ENCODE measurements around the gene FOXA3. TPM values are rescaled to one million over a fixed set of nuclear protein-coding genes. Genes with fewer than 3 reads are reported as not detected.

The FOXA3 gene
- total and polyA plus RNA-seq, 2 experiments from 2014 or later: 11.1 to 17.5 TPM

DNA sequence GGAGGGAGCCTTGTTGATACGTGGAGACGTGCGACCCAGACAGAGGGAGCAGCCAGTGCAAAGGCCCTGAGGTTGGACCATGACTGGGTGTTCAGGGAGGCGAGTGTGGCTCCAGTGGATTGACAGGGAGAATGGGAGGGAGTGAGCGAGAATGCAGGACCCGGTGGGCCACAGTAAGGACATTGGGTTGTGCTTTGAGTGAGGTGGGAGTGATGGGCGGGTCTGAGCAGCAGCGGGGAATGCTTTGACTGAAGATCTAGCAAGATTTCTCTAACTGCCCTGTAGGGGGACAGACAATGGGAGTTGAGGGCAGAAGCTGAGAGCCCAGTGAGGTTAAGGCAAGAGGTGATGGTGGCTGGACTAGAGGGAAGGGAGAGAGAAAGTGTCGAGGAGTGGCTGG is 58.2 kb downstream of the FOXA3 start:
- no peaks in the 10 kb centered on the region for H3K36me3 ChIP-seq (ENCODE audit: insufficient read depth)
- H3K27ac ChIP-seq (ENCODE audit: low read depth): no peak overlapping the region
- no peaks in the 10 kb centered on the region for H3K4me1 ChIP-seq (ENCODE audit: insufficient read depth)
- no peaks in the 10 kb centered on the region for H3K27me3 ChIP-seq (ENCODE audit: insufficient read depth)
- Mint-ChIP-seq H3K4me1 (no peaks in the 10 kb centered on the region; the same call in 1 of the 3 replicates), H3K27me3 (ENCODE audit: insufficient read depth, low read depth, poor library complexity) (peaks cover 15% of the 10 kb centered on the region), H3K27ac (no peak overlapping the region), H3K4me3 (no peak overlapping the region), H3K9me3 (no peaks in the 10 kb centered on the region), H3K36me3 (ENCODE audit: low read depth) (no peaks in the 10 kb centered on the region)
- ATAC-seq (peak; percentile 94), DNase-seq (ENCODE audit: low spot score) (peak; percentile 94)
- H4K20me1 ChIP-seq (replicated peaks; ENCODE audit: insufficient read depth): no peaks in the 10 kb centered on the region
- H3K4me2 ChIP-seq: no peak overlapping the region
- no peaks in the 10 kb centered on the region for H3K9me2 ChIP-seq (ENCODE audit: insufficient read depth)
- H2AFZ ChIP-seq: no peak overlapping the region
- no peaks in the 10 kb centered on the region for H3K79me2 ChIP-seq (replicated peaks; ENCODE audit: insufficient read depth)
- H3F3A ChIP-seq (replicated peaks; ENCODE audit: low read depth): peaks cover 9% of the 10 kb centered on the region; the same call in 1 of the 2 replicates
- H3K4me3 ChIP-seq: no peak overlapping the region
- no peak for TF ChIP-seq REST (IDR thresholded peaks at IDR 0.05; ENCODE audit: unreplicated experiment)
- TF ChIP-seq, protein P1, sequence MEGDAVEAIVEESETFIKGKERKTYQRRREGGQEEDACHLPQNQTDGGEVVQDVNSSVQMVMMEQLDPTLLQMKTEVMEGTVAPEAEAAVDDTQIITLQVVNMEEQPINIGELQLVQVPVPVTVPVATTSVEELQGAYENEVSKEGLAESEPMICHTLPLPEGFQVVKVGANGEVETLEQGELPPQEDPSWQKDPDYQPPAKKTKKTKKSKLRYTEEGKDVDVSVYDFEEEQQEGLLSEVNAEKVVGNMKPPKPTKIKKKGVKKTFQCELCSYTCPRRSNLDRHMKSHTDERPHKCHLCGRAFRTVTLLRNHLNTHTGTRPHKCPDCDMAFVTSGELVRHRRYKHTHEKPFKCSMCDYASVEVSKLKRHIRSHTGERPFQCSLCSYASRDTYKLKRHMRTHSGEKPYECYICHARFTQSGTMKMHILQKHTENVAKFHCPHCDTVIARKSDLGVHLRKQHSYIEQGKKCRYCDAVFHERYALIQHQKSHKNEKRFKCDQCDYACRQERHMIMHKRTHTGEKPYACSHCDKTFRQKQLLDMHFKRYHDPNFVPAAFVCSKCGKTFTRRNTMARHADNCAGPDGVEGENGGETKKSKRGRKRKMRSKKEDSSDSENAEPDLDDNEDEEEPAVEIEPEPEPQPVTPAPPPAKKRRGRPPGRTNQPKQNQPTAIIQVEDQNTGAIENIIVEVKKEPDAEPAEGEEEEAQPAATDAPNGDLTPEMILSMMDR (conservative IDR thresholded peaks at IDR 0.05; ENCODE audit: low read depth in 2 of 2): peak; percentile 57
- TF ChIP-seq, protein P2, sequence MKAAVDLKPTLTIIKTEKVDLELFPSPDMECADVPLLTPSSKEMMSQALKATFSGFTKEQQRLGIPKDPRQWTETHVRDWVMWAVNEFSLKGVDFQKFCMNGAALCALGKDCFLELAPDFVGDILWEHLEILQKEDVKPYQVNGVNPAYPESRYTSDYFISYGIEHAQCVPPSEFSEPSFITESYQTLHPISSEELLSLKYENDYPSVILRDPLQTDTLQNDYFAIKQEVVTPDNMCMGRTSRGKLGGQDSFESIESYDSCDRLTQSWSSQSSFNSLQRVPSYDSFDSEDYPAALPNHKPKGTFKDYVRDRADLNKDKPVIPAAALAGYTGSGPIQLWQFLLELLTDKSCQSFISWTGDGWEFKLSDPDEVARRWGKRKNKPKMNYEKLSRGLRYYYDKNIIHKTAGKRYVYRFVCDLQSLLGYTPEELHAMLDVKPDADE (IDR thresholded peaks at IDR 0.05): no peak

Other genes starting within 250 kb of the FOXA3 start
- 28.9 and 33.9 TPM in 2 replicates for gene EML2, start 224.9 kb upstream of the FOXA3 start, total RNA-seq (2014; rRNA removed; shearing (Covaris generic))
- 7.1 and 8.0 TPM in 2 replicates for gene EML2, start 224.9 kb upstream of the FOXA3 start, polyA plus RNA-seq (2016; fragmentation: Nextera tagmentation; extraction: Ambion mirVana)
- 0.19 and 0.42 TPM in 2 replicates for gene GIPR, start 196.1 kb upstream of the FOXA3 start, total RNA-seq (2014; rRNA removed; shearing (Covaris generic))
- 1.2 and 1.4 TPM in 2 replicates for gene GIPR, start 196.1 kb upstream of the FOXA3 start, polyA plus RNA-seq (2016; fragmentation: Nextera tagmentation; extraction: Ambion mirVana)
- gene SNRPD2, start 172.4 kb upstream of the FOXA3 start, total RNA-seq (2014; rRNA removed; shearing (Covaris generic)): 169 and 226 TPM in 2 replicates
- 1,375 and 1,400 TPM in 2 replicates for gene SNRPD2, start 172.4 kb upstream of the FOXA3 start, polyA plus RNA-seq (2016; fragmentation: Nextera tagmentation; extraction: Ambion mirVana)
- 23.0 and 26.2 TPM in 2 replicates for gene QPCTL, start 171.7 kb upstream of the FOXA3 start, total RNA-seq (2014; rRNA removed; shearing (Covaris generic))
- gene QPCTL, start 171.7 kb upstream of the FOXA3 start, polyA plus RNA-seq (2016; fragmentation: Nextera tagmentation; extraction: Ambion mirVana): 8.6 and 10.6 TPM in 2 replicates
- gene FBXO46, start 133.4 kb upstream of the FOXA3 start, total RNA-seq (2014; rRNA removed; shearing (Covaris generic)): 34.4 and 35.8 TPM in 2 replicates
- 9.4 and 12.0 TPM in 2 replicates for gene FBXO46, start 133.4 kb upstream of the FOXA3 start, polyA plus RNA-seq (2016; fragmentation: Nextera tagmentation; extraction: Ambion mirVana)
- 0.16 and 0.28 TPM in 2 replicates for gene MEIOSIN, start 130.9 kb upstream of the FOXA3 start, total RNA-seq (2014; rRNA removed; shearing (Covaris generic))
- gene MEIOSIN, start 130.9 kb upstream of the FOXA3 start, polyA plus RNA-seq (2016; fragmentation: Nextera tagmentation; extraction: Ambion mirVana): 0.21 TPM in 1 of 2 replicates, not detected in the other
- 16.1 and 22.6 TPM in 2 replicates for gene SIX5, start 95.1 kb upstream of the FOXA3 start, total RNA-seq (2014; rRNA removed; shearing (Covaris generic))
- gene SIX5, start 95.1 kb upstream of the FOXA3 start, polyA plus RNA-seq (2016; fragmentation: Nextera tagmentation; extraction: Ambion mirVana): 10.1 and 12.4 TPM in 2 replicates
- gene DMPK, start 81.8 kb upstream of the FOXA3 start, total RNA-seq (2014; rRNA removed; shearing (Covaris generic)): 18.9 and 24.0 TPM in 2 replicates
- gene DMPK, start 81.8 kb upstream of the FOXA3 start, polyA plus RNA-seq (2016; fragmentation: Nextera tagmentation; extraction: Ambion mirVana): 9.2 and 9.8 TPM in 2 replicates
- 33.1 and 45.6 TPM in 2 replicates for gene DMWD, start 71.5 kb upstream of the FOXA3 start, total RNA-seq (2014; rRNA removed; shearing (Covaris generic))
- 11.8 and 12.1 TPM in 2 replicates for gene DMWD, start 71.5 kb upstream of the FOXA3 start, polyA plus RNA-seq (2016; fragmentation: Nextera tagmentation; extraction: Ambion mirVana)
- gene RSPH6A, start 49.0 kb upstream of the FOXA3 start, total RNA-seq (2014; rRNA removed; shearing (Covaris generic)): 0.21 and 0.23 TPM in 2 replicates
- gene RSPH6A, start 49.0 kb upstream of the FOXA3 start, polyA plus RNA-seq (2016; fragmentation: Nextera tagmentation; extraction: Ambion mirVana): 0.11 TPM in 1 of 2 replicates, not detected in the other
- gene SYMPK, start 1.2 kb upstream of the FOXA3 start, total RNA-seq (2014; rRNA removed; shearing (Covaris generic)): 64.0 and 82.1 TPM in 2 replicates
- gene SYMPK, start 1.2 kb upstream of the FOXA3 start, polyA plus RNA-seq (2016; fragmentation: Nextera tagmentation; extraction: Ambion mirVana): 33.9 and 36.8 TPM in 2 replicates
- gene IRF2BP1, start 21.8 kb downstream of the FOXA3 start, total RNA-seq (2014; rRNA removed; shearing (Covaris generic)): 36.0 and 41.6 TPM in 2 replicates
- 9.7 and 10.4 TPM in 2 replicates for gene IRF2BP1, start 21.8 kb downstream of the FOXA3 start, polyA plus RNA-seq (2016; fragmentation: Nextera tagmentation; extraction: Ambion mirVana)
- gene MYPOP, start 38.3 kb downstream of the FOXA3 start, total RNA-seq (2014; rRNA removed; shearing (Covaris generic)): 6.9 and 7.9 TPM in 2 replicates
- 2.7 and 3.0 TPM in 2 replicates for gene MYPOP, start 38.3 kb downstream of the FOXA3 start, polyA plus RNA-seq (2016; fragmentation: Nextera tagmentation; extraction: Ambion mirVana)
- 0.14 TPM in 1 of 2 replicates, not detected in the other for gene NANOS2, start 50.5 kb downstream of the FOXA3 start, total RNA-seq (2014; rRNA removed; shearing (Covaris generic))
- gene NANOS2, start 50.5 kb downstream of the FOXA3 start, polyA plus RNA-seq (2016; fragmentation: Nextera tagmentation; extraction: Ambion mirVana): 0.11 TPM in 1 of 2 replicates, not detected in the other
- 13.7 and 14.9 TPM in 2 replicates for gene NOVA2, start 109.5 kb downstream of the FOXA3 start, total RNA-seq (2014; rRNA removed; shearing (Covaris generic))
- gene NOVA2, start 109.5 kb downstream of the FOXA3 start, polyA plus RNA-seq (2016; fragmentation: Nextera tagmentation; extraction: Ambion mirVana): 5.1 and 5.3 TPM in 2 replicates
- 16.4 and 22.4 TPM in 2 replicates for gene CCDC61, start 131.1 kb downstream of the FOXA3 start, total RNA-seq (2014; rRNA removed; shearing (Covaris generic))
- gene CCDC61, start 131.1 kb downstream of the FOXA3 start, polyA plus RNA-seq (2016; fragmentation: Nextera tagmentation; extraction: Ambion mirVana): 6.7 and 9.8 TPM in 2 replicates
- not detected in 2 replicates for gene PGLYRP1, start 158.7 kb downstream of the FOXA3 start, total RNA-seq (2014; rRNA removed; shearing (Covaris generic))
- gene PGLYRP1, start 158.7 kb downstream of the FOXA3 start, polyA plus RNA-seq (2016; fragmentation: Nextera tagmentation; extraction: Ambion mirVana): 0.33 TPM in 1 of 2 replicates, not detected in the other
- gene IGFL4, start 176.7 kb downstream of the FOXA3 start, total RNA-seq (2014; rRNA removed; shearing (Covaris generic)): 0.87 and 1.0 TPM in 2 replicates
- gene IGFL4, start 176.7 kb downstream of the FOXA3 start, polyA plus RNA-seq (2016; fragmentation: Nextera tagmentation; extraction: Ambion mirVana): 0.06 and 0.23 TPM in 2 replicates